OCI-LY7 (cell line): ENCODE data around the gene SLC27A5. TPM values are rescaled to one million over a fixed set of nuclear protein-coding genes. Genes with fewer than 3 reads are reported as not detected.

ENCODE experiments used
- BruUV-seq: library from RNA; stranded (reverse); fragments of 400-500 nt; replicated peaks from 2 replicates; lab custom pipeline; 2021; lab: Mats Ljungman, UMichigan
- CTCF ChIA-PET: fragments of 300-600 bp; sonication (Branson Sonifier 250); formaldehyde crosslinking; loops from one replicate; lab custom pipeline; 2022; ENCODE audit warnings: antibody characterized with exemption; ENCODE audit not compliant: unreplicated experiment; lab: Charles Lee
- POLR2A ChIA-PET: fragments of 300-600 bp; sonication (Branson Sonifier 250); formaldehyde crosslinking; loops from one replicate; lab custom pipeline; 2022; ENCODE audit warnings: antibody characterized with exemption; lab: Charles Lee
- DNase-seq: peaks from one replicate; pipeline ENCODE4 v3.0.0-alpha.2; 2015; ENCODE audit warnings: low spot score
- H2AFZ ChIP-seq: fragments of 200-600 bp; sonication (generic), shearing (Covaris generic); 2 replicates; pipeline ENCODE4 v1.6.1; 2014; ENCODE audit warnings: mild to moderate bottlenecking, antibody characterized with exemption, low read length, moderate library complexity
- H3K27ac ChIP-seq: fragments of 200-600 bp; sonication (generic); 2 replicates; pipeline ENCODE4 v1.5.1; 2014; ENCODE audit warnings: mixed run types, low read depth, mild to moderate bottlenecking, moderate library complexity, low read length, inconsistent platforms; ENCODE audit not compliant: poor library complexity, severe bottlenecking
- H3K36me3 ChIP-seq: fragments of 200-600 bp; sonication (generic); 2 replicates; pipeline ENCODE4 v1.6.1; 2014; ENCODE audit warnings: mild to moderate bottlenecking, antibody characterized with exemption, low read length, moderate library complexity, mixed read lengths; ENCODE audit not compliant: insufficient read depth
- H3K4me1 ChIP-seq: fragments of 200-600 bp; sonication (generic); 2 replicates; pipeline ENCODE4 v1.5.1; 2014; ENCODE audit warnings: mild to moderate bottlenecking, low read length; ENCODE audit not compliant: insufficient read depth, poor library complexity, severe bottlenecking
- H3K4me2 ChIP-seq: fragments of 200-600 bp; sonication (generic); 2 replicates; pipeline ENCODE4 v1.6.1; 2014; ENCODE audit warnings: mild to moderate bottlenecking, low read length
- H3K4me3 ChIP-seq: fragments of 200-600 bp; sonication (generic); 2 replicates; pipeline ENCODE4 v1.5.1; 2014; ENCODE audit warnings: mild to moderate bottlenecking, low read depth, low read length; ENCODE audit not compliant: poor library complexity, severe bottlenecking
- H3K79me2 ChIP-seq: fragments of 200-600 bp; sonication (generic); 2 replicates; pipeline ENCODE4 v1.6.1; 2016; ENCODE audit warnings: low read depth, mild to moderate bottlenecking, low read length, moderate library complexity, mixed read lengths; ENCODE audit not compliant: insufficient read depth
- H3K9me2 ChIP-seq: fragments of 200-600 bp; sonication (generic); 2 replicates; pipeline ENCODE4 v1.6.1; 2016; ENCODE audit warnings: mild to moderate bottlenecking, low read length, mixed read lengths; ENCODE audit not compliant: insufficient read depth
- H3K9me3 ChIP-seq: fragments of 200-600 bp; sonication (generic); 2 replicates; pipeline ENCODE4 v1.6.1; 2014; ENCODE audit warnings: mild to moderate bottlenecking, mixed run types, low read length, mixed read lengths
- H4K20me1 ChIP-seq: fragments of 200-600 bp; sonication (generic); 2 replicates; pipeline ENCODE4 v1.6.1; 2014; ENCODE audit warnings: mild to moderate bottlenecking, antibody characterized with exemption, low read length, moderate library complexity, mixed read lengths; ENCODE audit not compliant: insufficient read depth
- EZH2phosphoT487 ChIP-seq: fragments of 200-600 bp; sonication (generic); IDR thresholded peaks from 2 replicates; pipeline ENCODE4 v1.6.1; 2018; ENCODE audit warnings: low read depth, borderline replicate concordance, mild to moderate bottlenecking, mixed run types, antibody characterized with exemption, low read length, moderate library complexity, mixed read lengths
- intact Hi-C: fragments of 100-400 bp; cut with micrococcal nuclease; formaldehyde crosslinking; loops from one replicate; pipeline ENCODE4 v1.10.0; 2022; ENCODE audit not compliant: unreplicated experiment
- total RNA-seq, 2 experiments: library from RNA; depleted of rRNA in 1 of 2; stranded (reverse); fragments of >200 nt in 1 of 2; shearing (Covaris generic) in 1 of 2; gene quantifications; 2 replicates each; pipeline ENCODE4 v1.2.3, GENCODE V29; 2014 to 2022
- TF ChIP-seq, protein P1 (sequence below): fragments of 200-600 bp; sonication (generic); conservative IDR thresholded peaks from 2 replicates; pipeline ENCODE4 v1.5.1; 2014; ENCODE audit warnings: mild to moderate bottlenecking, antibody characterized with exemption, low read length, moderate library complexity, mixed read lengths

Gene SLC27A5
- total RNA-seq, 2 experiments from 2014 or later, result 28.0 to 29.8 TPM

DNA sequence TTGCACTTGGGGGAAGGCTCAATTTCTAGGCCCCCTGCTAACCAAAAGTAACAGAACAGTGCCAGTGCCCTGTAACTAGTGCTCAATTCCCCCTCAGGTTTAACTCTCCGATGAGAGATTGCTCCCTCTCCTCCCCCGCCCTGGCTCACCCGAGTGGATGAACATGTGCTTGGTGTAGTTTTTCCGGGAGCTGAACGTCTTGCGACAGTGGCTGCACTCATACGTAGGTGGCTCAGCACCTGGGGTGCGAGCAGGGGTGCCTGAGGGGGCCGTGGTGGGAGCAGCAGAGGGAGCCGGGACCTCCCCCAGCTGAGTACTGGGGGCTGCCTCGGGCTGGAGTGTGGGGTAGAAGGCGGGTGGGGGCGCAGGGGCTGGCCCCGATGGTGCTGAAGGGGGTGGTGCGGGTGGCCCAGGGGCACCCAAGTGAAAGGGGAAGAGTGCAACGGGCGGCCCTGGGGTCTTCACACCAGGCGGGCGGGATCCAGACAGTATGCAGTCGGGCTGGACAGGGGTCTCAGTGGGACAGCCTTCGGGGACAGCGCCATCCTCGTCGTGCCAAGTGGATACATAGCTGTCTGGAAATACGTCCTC lies 4.5 kb upstream of the SLC27A5 start:
- peaks cover 11% of the 10 kb centered on the region; the same call in 1 of the 2 replicates for H3K79me2 ChIP-seq
- intact Hi-C loops, result loop anchor here (5.0 kb wide), 1 partner anchor 189 kb away; the partner anchor contains the start of gene ZSCAN22
- TSS peak; percentile 45 for BruUV-seq
- no peaks in the 10 kb centered on the region for H4K20me1 ChIP-seq
- H3K9me3 ChIP-seq, result no peaks in the 10 kb centered on the region
- no peak overlapping the region for H2AFZ ChIP-seq
- TF ChIP-seq, protein P1, sequence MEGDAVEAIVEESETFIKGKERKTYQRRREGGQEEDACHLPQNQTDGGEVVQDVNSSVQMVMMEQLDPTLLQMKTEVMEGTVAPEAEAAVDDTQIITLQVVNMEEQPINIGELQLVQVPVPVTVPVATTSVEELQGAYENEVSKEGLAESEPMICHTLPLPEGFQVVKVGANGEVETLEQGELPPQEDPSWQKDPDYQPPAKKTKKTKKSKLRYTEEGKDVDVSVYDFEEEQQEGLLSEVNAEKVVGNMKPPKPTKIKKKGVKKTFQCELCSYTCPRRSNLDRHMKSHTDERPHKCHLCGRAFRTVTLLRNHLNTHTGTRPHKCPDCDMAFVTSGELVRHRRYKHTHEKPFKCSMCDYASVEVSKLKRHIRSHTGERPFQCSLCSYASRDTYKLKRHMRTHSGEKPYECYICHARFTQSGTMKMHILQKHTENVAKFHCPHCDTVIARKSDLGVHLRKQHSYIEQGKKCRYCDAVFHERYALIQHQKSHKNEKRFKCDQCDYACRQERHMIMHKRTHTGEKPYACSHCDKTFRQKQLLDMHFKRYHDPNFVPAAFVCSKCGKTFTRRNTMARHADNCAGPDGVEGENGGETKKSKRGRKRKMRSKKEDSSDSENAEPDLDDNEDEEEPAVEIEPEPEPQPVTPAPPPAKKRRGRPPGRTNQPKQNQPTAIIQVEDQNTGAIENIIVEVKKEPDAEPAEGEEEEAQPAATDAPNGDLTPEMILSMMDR, result no peak
- TF ChIP-seq EZH2phosphoT487, result no peak
- no peak overlapping the region for H3K27ac ChIP-seq
- peaks cover 31% of the 10 kb centered on the region for H3K36me3 ChIP-seq
- no peak for DNase-seq
- CTCF ChIA-PET, result no interaction called here
- POLR2A ChIA-PET, result no interaction called here
- no peaks in the 10 kb centered on the region for H3K9me2 ChIP-seq
- no peak overlapping the region; the same call in 1 of the 2 replicates for H3K4me2 ChIP-seq
- peaks cover 20% of the 10 kb centered on the region for H3K4me1 ChIP-seq
- H3K4me3 ChIP-seq, result no peak overlapping the region

DNA sequence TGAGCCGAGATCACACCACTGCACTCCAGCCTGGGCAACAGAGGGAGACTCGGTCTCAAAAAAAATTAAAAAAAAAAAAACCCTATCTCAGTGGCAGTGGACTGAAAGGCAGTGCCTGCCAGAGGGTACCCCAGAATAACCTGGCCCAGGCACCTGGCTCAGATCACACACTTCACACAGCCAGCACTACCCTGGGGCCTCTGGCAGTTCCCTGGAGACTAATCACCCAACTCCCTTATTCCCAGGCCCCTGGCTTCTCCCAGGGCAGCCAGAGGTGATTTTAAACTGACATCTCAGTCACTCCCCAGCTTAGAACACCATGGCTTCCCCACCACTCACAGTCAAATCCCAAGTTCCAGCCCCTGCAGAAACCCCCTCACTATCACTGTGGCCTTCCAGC lies 3.5 kb upstream of the SLC27A5 start:
- H3K79me2 ChIP-seq, result peaks cover 11% of the 10 kb centered on the region; the same call in 1 of the 2 replicates
- no peak for DNase-seq
- peaks cover 31% of the 10 kb centered on the region for H3K36me3 ChIP-seq
- POLR2A ChIA-PET, result interaction anchor here (1.1 kb wide), 1 partner anchor 61 kb away, joined by 4 read pairs; no protein-coding TSS in a partner anchor
- H3K9me3 ChIP-seq, result no peaks in the 10 kb centered on the region
- H3K4me3 ChIP-seq, result no peak overlapping the region
- CTCF ChIA-PET, result no interaction called here
- H2AFZ ChIP-seq, result no peak overlapping the region
- H3K9me2 ChIP-seq, result no peaks in the 10 kb centered on the region
- BruUV-seq, result TSS peak; percentile 45
- H3K4me2 ChIP-seq, result peak overlapping the region; percentile 8; the same call in 1 of the 2 replicates
- intact Hi-C loops, result loop anchor here (2.0 to 5.0 kb wide), 2 partner anchors 58 to 188 kb away; partner anchors contain the start of genes MZF1 and ZSCAN22
- TF ChIP-seq, protein P1, result no peak
- no peak for TF ChIP-seq EZH2phosphoT487
- peaks cover 15% of the 10 kb centered on the region for H3K4me1 ChIP-seq
- no peaks in the 10 kb centered on the region for H4K20me1 ChIP-seq
- H3K27ac ChIP-seq, result no peak overlapping the region
